H1 (cell line): ENCODE results near the gene INSYN2A. TPM values are rescaled to one million over a fixed set of nuclear protein-coding genes. Genes with fewer than 3 reads are reported as not detected.

Source experiments
- CTCF ChIA-PET: fragments of 300-600 bp; sonication (Branson Sonifier 250); formaldehyde crosslinking; loops from one replicate; lab custom pipeline; 2021; ENCODE audit not compliant: partially characterized antibody; lab: Charles Lee
- POLR2A ChIA-PET: fragments of 300-600 bp; sonication (Branson Sonifier 250); formaldehyde crosslinking; loops from one replicate; lab custom pipeline; 2021; ENCODE audit warnings: inconsistent platforms; ENCODE audit not compliant: partially characterized antibody; lab: Charles Lee
- DNase-seq, 2 experiments: peaks; one replicate each; pipeline versions ENCODE4 v3.0.0 to v3.0.0-alpha.2; 2010 to 2022; ENCODE audit warnings: low spot score in 2 of 2, low read depth in 1 of 2, mixed read lengths in 1 of 2
- FAIRE-seq: peaks from 2 replicates; lab custom pipeline; 2011; peaks lifted over from hg19 to GRCh38; lab: Jason Lieb, UNC
- H2AFZ ChIP-seq: 2 replicates; pipeline ENCODE4 v1.8.1; 2012; ENCODE audit warnings: low read length, inconsistent platforms
- H2AK5ac ChIP-seq: 2 replicates; pipeline ENCODE4 v1.6.1; 2013; ENCODE audit warnings: low read depth, low read length
- H2BK120ac ChIP-seq: replicated peaks from 2 replicates; pipeline ENCODE3; 2013; ENCODE audit warnings: low read depth, low read length, inconsistent platforms
- H2BK12ac ChIP-seq: 2 replicates; pipeline ENCODE4 v1.6.1; 2013; ENCODE audit warnings: low read depth, low read length
- H2BK15ac ChIP-seq: 2 replicates; pipeline ENCODE4 v1.6.1; 2013; ENCODE audit warnings: low read length
- H2BK20ac ChIP-seq: 2 replicates; pipeline ENCODE4 v1.6.1; 2013; ENCODE audit warnings: low read length
- H2BK5ac ChIP-seq: 2 replicates; pipeline ENCODE4 v1.6.1; 2013; ENCODE audit warnings: low read depth, low read length
- H3K14ac ChIP-seq: 2 replicates; pipeline ENCODE4 v1.6.1; 2013; ENCODE audit warnings: inconsistent platforms; ENCODE audit not compliant: insufficient read length
- H3K18ac ChIP-seq: 2 replicates; pipeline ENCODE4 v1.6.1; 2013; ENCODE audit warnings: low read length; ENCODE audit errors: extremely low read depth
- H3K23ac ChIP-seq: 2 replicates; pipeline ENCODE4 v1.6.1; 2013; ENCODE audit warnings: inconsistent platforms; ENCODE audit not compliant: insufficient read length
- H3K23me2 ChIP-seq: 2 replicates; pipeline ENCODE4 v1.6.1; 2013; ENCODE audit warnings: low read depth, low read length
- H3K27ac ChIP-seq: 2 replicates; pipeline ENCODE4 v1.6.1; 2011; ENCODE audit warnings: low read depth, low read length, inconsistent platforms
- H3K27me3 ChIP-seq, 4 experiments: replicated peaks in 1 of 4; 1 replicate in 1 of 4; 2 replicates in 3 of 4; pipeline versions ENCODE4 v1.6.1 to v1.8.1; 2011 to 2013; ENCODE audit warnings: low read length in 3 of 4, mild to moderate bottlenecking in 3 of 4, inconsistent platforms in 2 of 4, mixed read lengths in 2 of 4, moderate library complexity in 1 of 4; ENCODE audit not compliant: control insufficient read depth in 3 of 4, insufficient read depth in 3 of 4; ENCODE audit errors: extremely low read depth in 1 of 4
- H3K36me3 ChIP-seq, 4 experiments: 2 replicates each; pipeline versions ENCODE4 v1.6.1 to v1.8.1; 2011 to 2013; ENCODE audit warnings: mild to moderate bottlenecking in 4 of 4, low read length in 3 of 4, moderate library complexity in 2 of 4, control low read depth in 1 of 4, inconsistent platforms in 1 of 4; ENCODE audit not compliant: insufficient read depth in 4 of 4, control insufficient read depth in 2 of 4
- H3K4ac ChIP-seq: replicated peaks from 2 replicates; pipeline ENCODE3; 2013; ENCODE audit warnings: low read length, low read depth, mixed read lengths, inconsistent platforms; ENCODE audit not compliant: insufficient read length
- H3K4me1 ChIP-seq, 4 experiments: replicated peaks in 1 of 4; 1 replicate in 1 of 4; 2 replicates in 3 of 4; pipeline versions ENCODE4 v1.6.1 to v1.8.1; 2011 to 2013; ENCODE audit warnings: low read length in 3 of 4, inconsistent platforms in 2 of 4, mixed read lengths in 1 of 4; ENCODE audit not compliant: insufficient read depth in 4 of 4, control insufficient read depth in 3 of 4
- H3K4me2 ChIP-seq, 2 experiments: 2 replicates each; pipeline versions ENCODE4 v1.6.1 to v1.8.1; 2011 to 2013; ENCODE audit warnings: low read depth in 2 of 2, low read length in 2 of 2, control low read depth in 1 of 2, inconsistent platforms in 1 of 2, mild to moderate bottlenecking in 1 of 2; ENCODE audit not compliant: insufficient read depth in 1 of 2
- H3K4me3 ChIP-seq, 4 experiments: fragments of 200-600, 300-600 bp in 1 of 4; sonication (generic), shearing (Covaris generic), sonication (Bioruptor Twin) in 1 of 4; 2 replicates each; pipeline versions ENCODE4 v1.5.1 to v1.8.1; 2011 to 2016; ENCODE audit warnings: low read length in 4 of 4, low read depth in 3 of 4, control low read depth in 2 of 4, inconsistent platforms in 2 of 4, mild to moderate bottlenecking in 2 of 4, mixed read lengths in 1 of 4, moderate library complexity in 1 of 4; ENCODE audit not compliant: insufficient read depth in 2 of 4; ENCODE audit errors: extremely low read depth in 1 of 4
- H3K56ac ChIP-seq: replicated peaks from 2 replicates; pipeline ENCODE3; 2013; ENCODE audit warnings: low read depth, mild to moderate bottlenecking, mixed read lengths, low read length, inconsistent platforms; ENCODE audit not compliant: insufficient read length
- H3K79me1 ChIP-seq: 2 replicates; pipeline ENCODE4 v1.6.1; 2013; ENCODE audit warnings: low read depth, low read length, control low read depth
- H3K79me2 ChIP-seq, 2 experiments: 2 replicates each; pipeline versions ENCODE4 v1.6.1 to v1.8.1; 2012 to 2013; ENCODE audit warnings: low read length in 2 of 2, mild to moderate bottlenecking in 2 of 2, inconsistent platforms in 1 of 2; ENCODE audit not compliant: insufficient read depth in 2 of 2, control insufficient read depth in 1 of 2
- H3K9ac ChIP-seq, 4 experiments: replicated peaks in 1 of 4; 1 replicate in 1 of 4; 2 replicates in 3 of 4; pipeline versions ENCODE4 v1.6.1 to v1.8.1; 2011 to 2013; ENCODE audit warnings: low read depth in 3 of 4, low read length in 3 of 4, control low read depth in 2 of 4, mild to moderate bottlenecking in 2 of 4, moderate library complexity in 2 of 4, inconsistent platforms in 1 of 4; ENCODE audit errors: extremely low read depth in 1 of 4
- H3K9me3 ChIP-seq, 2 experiments: 2 replicates each; pipeline versions ENCODE4 v1.6.1 to v1.8.1; 2012 to 2013; ENCODE audit warnings: mild to moderate bottlenecking in 2 of 2, moderate library complexity in 2 of 2, control low read depth in 1 of 2, inconsistent platforms in 1 of 2, low read depth in 1 of 2, low read length in 1 of 2, mixed read lengths in 1 of 2; ENCODE audit not compliant: insufficient read depth in 2 of 2
- H4K20me1 ChIP-seq, 2 experiments: replicated peaks in 1 of 2; 2 replicates each; pipeline versions ENCODE3 to v1.8.1; 2011 to 2013; ENCODE audit warnings: inconsistent platforms in 2 of 2, low read length in 2 of 2, mild to moderate bottlenecking in 1 of 2; ENCODE audit not compliant: insufficient read depth in 2 of 2, control insufficient read depth in 1 of 2
- H4K5ac ChIP-seq: 2 replicates; pipeline ENCODE4 v1.6.1; 2013; ENCODE audit warnings: low read length, low read depth, mixed read lengths, inconsistent platforms; ENCODE audit not compliant: insufficient read length
- H4K8ac ChIP-seq: 2 replicates; pipeline ENCODE4 v1.8.0; 2013; ENCODE audit warnings: mild to moderate bottlenecking, moderate library complexity, low read length, inconsistent platforms; ENCODE audit not compliant: insufficient read depth; ENCODE audit errors: extremely low read depth
- H4K91ac ChIP-seq: replicated peaks from 2 replicates; pipeline ENCODE3; 2013; ENCODE audit warnings: low read length, mixed read lengths, inconsistent platforms; ENCODE audit not compliant: insufficient read length
- ATF3 ChIP-seq: IDR thresholded peaks from 2 replicates; pipeline ENCODE4 v1.6.1; 2011; ENCODE audit warnings: low read depth, mild to moderate bottlenecking, low read length; ENCODE audit not compliant: insufficient read depth
- GTF2F1 ChIP-seq: IDR thresholded peaks from 2 replicates; pipeline ENCODE4 v1.6.1; 2012; ENCODE audit warnings: low read depth, low read length, improper control_type of control experiment, borderline replicate concordance
- MAX ChIP-seq: IDR thresholded peaks from 2 replicates; pipeline ENCODE4 v1.6.1; 2012; ENCODE audit warnings: inconsistent platforms
- SP2 ChIP-seq: IDR thresholded peaks from 2 replicates; pipeline ENCODE4 v1.6.1; 2012; ENCODE audit warnings: mild to moderate bottlenecking, low read length, inconsistent platforms
- TEAD4 ChIP-seq: IDR thresholded peaks from 2 replicates; pipeline ENCODE4 v1.6.1; 2012; ENCODE audit warnings: low read depth, low read length, inconsistent platforms, mixed read lengths
- WGBS, 2 experiments: shearing (Covaris generic) in 1 of 2; methylation state at CpG; one replicate each; pipeline versions ENCODE4 v1.1.6 to v1.1.7; 2013 to 2015; ENCODE audit warnings: low lambda C conversion rate in 2 of 2, mixed read lengths in 2 of 2, inconsistent platforms in 1 of 2, low coverage in 1 of 2, missing lambda C conversion rate in 1 of 2; ENCODE audit not compliant: insufficient replicate concordance in 2 of 2, insufficient coverage in 1 of 2, insufficient read length in 1 of 2; ENCODE audit errors: extremely low coverage in 1 of 2, missing lambda C conversion rate in 1 of 2; 5-methylcytosine and 5-hydroxymethylcytosine counted together
- polyA plus RNA-seq, 7 experiments: library from polyadenylated mRNA; depleted of rRNA in 3 of 7; stranded (reverse) in 5 of 7; unstranded in 2 of 7; fragments of >200 nt in 5 of 7; fragments of 200-250 nt in 2 of 7; gene quantifications; 1 replicate in 5 of 7; 2 replicates in 1 of 7; 4 replicates in 1 of 7; pipeline versions ENCODE4 v1.2.1 to v1.2.3, GENCODE V29; 2011 to 2013; ENCODE audit warnings: missing spikeins in 2 of 7, mixed read lengths in 2 of 7
- total RNA-seq: library from RNA; stranded (reverse); fragmentation: NEBNext Ultra II Directional; extraction: Animal tissue kit (Norgen Biotek cat#: 25700); gene quantifications from 2 replicates; pipeline ENCODE4 v1.2.1, GENCODE V29; 2021

Gene INSYN2A
- total and polyA plus RNA-seq, 2 of the 8 experiments (the other 6 are each of a cell fraction or from before 2014, with no cell fraction given), result 0.11 to 0.19 TPM

GRCh38 chr10:127154831-127155620, 41.4 kb downstream of the INSYN2A start:
- Histone ChIP-seq H3K9me3 (no peaks in the 10 kb centered on the region), H4K20me1 (peaks cover 0 to 5% of the 10 kb centered on the region in 2 experiments), H3K23me2 (no peaks in the 10 kb centered on the region), H2BK5ac (no peak overlapping the region), H3K27me3 (no peaks in the 10 kb centered on the region), H2BK20ac (no peak overlapping the region), H3K27ac (no peak overlapping the region), H3K79me1 (0 out of 2 replicates have a peak, but pooled peaks cover 3% of the 10 kb centered on the region), H2AK5ac (no peak overlapping the region), H4K91ac (no peak overlapping the region), H2AFZ (no peak overlapping the region), H3K79me2 (no peaks in the 10 kb centered on the region), H3K36me3 (no peaks in the 10 kb centered on the region), H3K4me2 (no peak overlapping the region), H3K4me3 (no peak overlapping the region), H2BK12ac (no peak overlapping the region), H2BK120ac (no peak overlapping the region), H4K8ac (no peak overlapping the region), H2BK15ac (no peak overlapping the region), H3K14ac (no peak overlapping the region), H3K9ac (no peak overlapping the region), H3K23ac (no peak overlapping the region), H3K4ac (no peak overlapping the region), H3K18ac (no peak overlapping the region), H4K5ac (no peak overlapping the region), H3K4me1 (peaks cover 2 to 12% (median 7%) of the 10 kb centered on the region in 4 experiments), H3K56ac (no peak overlapping the region)
- no peak for DNase-seq
- POLR2A ChIA-PET, result no interaction called here
- CTCF ChIA-PET, result no interaction called here
- WGBS, 2 experiments, result 89% methylated on average over 9 of the region's 9 CpGs; no CpG with 5 or more reads in 1 of the 2 experiments
- TF ChIP-seq MAX (no peak), ATF3 (no peak), GTF2F1 (no peak), TEAD4 (no peak), SP2 (no peak)
- no peak for FAIRE-seq
